K562 (cell line): ENCODE results near the gene PHKA1. TPM values are rescaled to one million over a fixed set of nuclear protein-coding genes. Genes with fewer than 3 reads are reported as not detected.

Experiments used
- ATAC-seq: fragments of 200-7000 bp; cut with Tn5 transposase; 3 replicates; pipeline ENCODE4 v1.9.1; 2020; ENCODE audit warnings: moderate library complexity
- BruUV-seq: library from RNA; stranded (reverse); fragments of 400-500 nt; replicated peaks from 2 replicates; lab custom pipeline; 2021; lab: Mats Ljungman, UMichigan
- CTCF ChIA-PET: fragments of 300-600 bp; formaldehyde crosslinking; extraction: SDS; loops from one replicate; lab custom pipeline; 2021; ENCODE audit warnings: low intra/inter-chr PET ratio; lab: Yijun Ruan, JAX
- POLR2A ChIA-PET: fragments of 300-600, 350-650 bp; sonication (Branson Sonifier 250); formaldehyde crosslinking; extraction: SDS; loops from one replicate; lab custom pipeline; 2021; ENCODE audit warnings: antibody characterized with exemption, inconsistent platforms; lab: Yijun Ruan, JAX
- DNase-seq, 4 experiments: peaks; one replicate each; pipeline versions ENCODE4 v3.0.0 to v3.0.0-alpha.2; 2011 to 2018; ENCODE audit warnings: low spot score in 3 of 4, mixed read lengths in 3 of 4; ENCODE audit errors: extremely low read depth in 1 of 4
- FAIRE-seq: peaks from 2 replicates; lab custom pipeline; 2011; peaks lifted over from hg19 to GRCh38; lab: Jason Lieb, UNC
- H2AFZ ChIP-seq: 2 replicates; pipeline ENCODE4 v1.6.0; 2011; ENCODE audit warnings: low read depth, low read length, control low read depth, inconsistent platforms
- H3K27ac ChIP-seq: fragments of 200-600 bp; 3 replicates; pipeline ENCODE4 v1.8.0; 2011; ENCODE audit warnings: low read depth, mild to moderate bottlenecking, control low read depth, inconsistent platforms, low read length, moderate library complexity, mixed read lengths; ENCODE audit errors: extremely low read depth
- H3K27me3 ChIP-seq, 2 experiments: fragments of 300-600 bp in 1 of 2; 2 replicates in 1 of 2; 3 replicates in 1 of 2; pipeline versions ENCODE4 v1.6.0 to v1.8.0; 2011; ENCODE audit warnings: inconsistent platforms in 2 of 2, low read length in 2 of 2, mild to moderate bottlenecking in 1 of 2, mixed read lengths in 1 of 2, moderate library complexity in 1 of 2; ENCODE audit not compliant: control insufficient read depth in 2 of 2, insufficient read depth in 2 of 2
- H3K36me3 ChIP-seq: fragments of 300-600 bp; 3 replicates; pipeline ENCODE4 v1.8.0; 2011; ENCODE audit warnings: mild to moderate bottlenecking, low read length, inconsistent platforms; ENCODE audit not compliant: control insufficient read depth, insufficient read depth
- H3K4me1 ChIP-seq, 2 experiments: fragments of 200-600 bp in 1 of 2; replicated peaks in 1 of 2; 2 replicates in 1 of 2; 3 replicates in 1 of 2; pipeline versions ENCODE4 v1.5.1 to v1.8.0; 2011; ENCODE audit warnings: inconsistent platforms in 2 of 2, low read length in 2 of 2, mild to moderate bottlenecking in 1 of 2, mixed read lengths in 1 of 2, moderate library complexity in 1 of 2; ENCODE audit not compliant: control insufficient read depth in 2 of 2, insufficient read depth in 2 of 2
- H3K4me2 ChIP-seq: 2 replicates; pipeline ENCODE4 v1.6.1; 2011; ENCODE audit warnings: low read length, control low read depth, inconsistent platforms, mixed read lengths; ENCODE audit not compliant: insufficient read depth
- H3K4me3 ChIP-seq: fragments of 200-600 bp; sonication (generic), shearing (Covaris generic); 2 replicates; pipeline ENCODE4 v1.5.1; 2016; ENCODE audit warnings: control low read depth, inconsistent platforms
- H3K79me2 ChIP-seq: fragments of 200-600 bp; 3 replicates; pipeline ENCODE4 v1.8.0; 2011; ENCODE audit warnings: low read length, inconsistent platforms; ENCODE audit not compliant: control insufficient read depth, insufficient read depth
- H3K9ac ChIP-seq, 2 experiments: 2 replicates each; pipeline versions ENCODE4 v1.6.0 to v1.6.1; 2011; ENCODE audit warnings: low read depth in 2 of 2, low read length in 2 of 2, control low read depth in 1 of 2, inconsistent platforms in 1 of 2, mild to moderate bottlenecking in 1 of 2, mixed read lengths in 1 of 2; ENCODE audit not compliant: insufficient read depth in 1 of 2
- H3K9me1 ChIP-seq: one replicate; pipeline ENCODE4 v1.6.0; 2011; ENCODE audit warnings: inconsistent platforms, mild to moderate bottlenecking, low read length, moderate library complexity; ENCODE audit not compliant: control insufficient read depth, insufficient read depth
- H3K9me3 ChIP-seq: replicated peaks from 2 replicates; pipeline ENCODE4 v1.5.1; 2011; ENCODE audit warnings: low read depth, low read length, inconsistent platforms; ENCODE audit not compliant: control insufficient read depth, insufficient read depth
- H4K20me1 ChIP-seq: replicated peaks from 2 replicates; pipeline ENCODE4 v1.6.1; 2011; ENCODE audit warnings: low read length, inconsistent platforms, mixed read lengths; ENCODE audit not compliant: control insufficient read depth, insufficient read depth
- HMG20A ChIP-seq: fragments of 450-650 bp; formaldehyde crosslinking; conservative IDR thresholded peaks from 2 replicates; pipeline ENCODE4 v1.4.0; 2020; ENCODE audit warnings: mild to moderate bottlenecking, mixed read lengths
- HMGN3 ChIP-seq: IDR thresholded peaks from 2 replicates; pipeline ENCODE4 v1.6.1; 2011; ENCODE audit warnings: borderline replicate concordance, low read depth, mild to moderate bottlenecking, mixed read lengths, low read length; ENCODE audit not compliant: insufficient read length; ENCODE audit errors: extremely low read depth
- SAP30 ChIP-seq: fragments of 200-600 bp; sonication (generic); IDR thresholded peaks from 2 replicates; pipeline ENCODE4 v1.6.1; 2012; ENCODE audit warnings: borderline replicate concordance, low read depth, mild to moderate bottlenecking, moderate library complexity, low read length, control low read depth, inconsistent platforms; ENCODE audit not compliant: insufficient read depth, poor library complexity, severe bottlenecking
- STAT5A ChIP-seq: IDR thresholded peaks from 2 replicates; pipeline ENCODE4 v1.6.1; 2012; ENCODE audit warnings: low read length, inconsistent platforms, borderline replicate concordance
- ZNF717 ChIP-seq: fragments of 250-450 bp; sonication (Bioruptor Pico); IDR thresholded peaks from 2 replicates; pipeline ENCODE4 v1.5.0; 2021
- WGBS: fragments of 100-300 bp; shearing (Covaris generic); methylation state at CpG from one replicate; pipeline ENCODE4 v1.1.6; 2016; ENCODE audit warnings: low coverage, mixed read lengths; ENCODE audit not compliant: insufficient coverage; ENCODE audit errors: missing lambda C conversion rate; 5-methylcytosine and 5-hydroxymethylcytosine counted together
- in situ Hi-C: fragments of 300-500 bp; cut with MboI; formaldehyde crosslinking; loops from 4 replicates; pipeline ENCODE4 v1.15.0; 2018; ENCODE audit warnings: inconsistent platforms, mixed read lengths
- intact Hi-C: fragments of 100-400 bp; cut with micrococcal nuclease; formaldehyde crosslinking; loops from 2 replicates; pipeline ENCODE4 v1.14.2; 2022
- polyA plus RNA-seq, 8 experiments: library from polyadenylated mRNA; depleted of rRNA in 4 of 8; stranded (reverse) in 5 of 8; unstranded in 3 of 8; fragments of >200 nt; fragmentation: Nextera tagmentation in 2 of 8; fragmentation: Illumina TruSeq in 1 of 8; extraction: Ambion mirVana in 2 of 8; extraction: Trizol in 1 of 8; gene quantifications; 2 replicates each; pipeline versions ENCODE4 v1.2.1 to v1.2.3, GENCODE V29; 2011 to 2014; ENCODE audit warnings: inconsistent platforms in 1 of 8, missing spikeins in 1 of 8
- total RNA-seq, 7 experiments: library from RNA; depleted of rRNA in 6 of 7; stranded (reverse); fragments of >200 nt in 6 of 7; fragmentation: Illumina TruSeq in 2 of 7; extraction: Trizol in 2 of 7; gene quantifications; 2 replicates each; pipeline versions ENCODE4 v1.2.1 to v1.2.3, GENCODE V29; 2011 to 2021; ENCODE audit warnings: low replicate concordance in 1 of 7
- TF ChIP-seq, protein P1 (sequence below): fragments of 250-450 bp; sonication (Bioruptor Pico); IDR thresholded peaks from 2 replicates; pipeline ENCODE4 v1.4.0; 2020; ENCODE audit warnings: borderline replicate concordance

Gene PHKA1
- total and polyA plus RNA-seq, 9 of the 15 experiments (the other 6 are each of a cell fraction or from before 2014, with no cell fraction given): 2.4 to 9.6 (median 5.8) TPM

DNA sequence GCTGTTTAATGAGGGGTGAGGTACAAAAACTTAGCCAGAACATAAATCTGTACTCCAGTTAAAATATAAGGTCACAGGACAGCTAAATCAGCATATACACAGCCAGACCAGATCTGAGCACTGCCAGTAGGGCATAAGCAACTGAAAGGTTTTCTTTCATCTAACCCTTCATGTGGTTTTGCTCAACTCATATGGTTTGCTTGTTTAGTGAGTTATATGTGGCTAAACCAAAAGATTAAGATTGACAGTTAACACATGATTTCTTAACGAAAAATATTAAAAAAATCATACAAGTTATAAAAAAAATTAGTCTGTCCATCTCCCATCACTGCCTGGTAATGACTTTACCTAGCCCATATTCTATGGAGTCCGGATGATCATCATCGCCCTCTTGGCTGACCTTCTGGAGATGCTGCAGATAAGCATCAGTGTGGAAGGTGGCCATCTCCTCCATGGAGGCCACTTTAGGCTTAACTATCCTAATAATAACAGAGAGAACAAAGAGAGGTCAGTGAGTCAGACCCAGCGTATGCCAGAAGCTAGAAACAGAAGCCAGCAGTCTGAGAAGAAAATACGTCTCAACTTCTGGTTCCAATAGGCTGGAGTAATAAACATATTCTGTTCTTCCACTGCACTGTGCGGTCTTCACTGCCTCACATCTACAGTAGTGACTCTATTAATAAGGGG, 145.6 kb downstream of the PHKA1 start:
- no peaks in the 10 kb centered on the region for H3K27me3 ChIP-seq
- H3K9me3 ChIP-seq: no peaks in the 10 kb centered on the region
- no peak for FAIRE-seq
- no peaks in the 10 kb centered on the region; a peak in 1 of 5 replicates for H3K4me1 ChIP-seq
- intact Hi-C loops: no loop called here
- H3K4me3 ChIP-seq: no peak overlapping the region
- H3K27ac ChIP-seq: no peak overlapping the region
- CTCF ChIA-PET: no interaction called here
- H3K4me2 ChIP-seq: no peak overlapping the region
- BruUV-seq: no TSS peak
- H3K9ac ChIP-seq: no peak overlapping the region
- no peak for DNase-seq
- no peak for TF ChIP-seq SAP30
- no peak for TF ChIP-seq HMG20A (CRISPR knock-in tag)
- TF ChIP-seq STAT5A: no peak
- TF ChIP-seq ZNF717: no peak
- TF ChIP-seq, protein P1, sequence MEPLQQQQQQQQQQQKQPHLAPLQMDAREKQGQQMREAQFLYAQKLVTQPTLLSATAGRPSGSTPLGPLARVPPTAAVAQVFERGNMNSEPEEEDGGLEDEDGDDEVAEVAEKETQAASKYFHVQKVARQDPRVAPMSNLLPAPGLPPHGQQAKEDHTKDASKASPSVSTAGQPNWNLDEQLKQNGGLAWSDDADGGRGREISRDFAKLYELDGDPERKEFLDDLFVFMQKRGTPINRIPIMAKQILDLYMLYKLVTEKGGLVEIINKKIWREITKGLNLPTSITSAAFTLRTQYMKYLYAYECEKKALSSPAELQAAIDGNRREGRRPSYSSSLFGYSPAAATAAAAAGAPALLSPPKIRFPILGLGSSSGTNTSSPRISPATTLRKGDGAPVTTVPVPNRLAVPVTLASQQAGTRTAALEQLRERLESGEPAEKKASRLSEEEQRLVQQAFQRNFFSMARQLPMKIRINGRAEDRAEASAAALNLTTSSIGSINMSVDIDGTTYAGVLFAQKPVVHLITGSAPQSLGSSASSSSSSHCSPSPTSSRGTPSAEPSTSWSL: no peak
- no peak for TF ChIP-seq HMGN3
- TF ChIP-seq, all 486 proteins: peak for 0
- Histone ChIP-seq H4K20me1 (no peaks in the 10 kb centered on the region), H3K9me1 (no peaks in the 10 kb centered on the region), H3K79me2 (peaks cover 8% of the 10 kb centered on the region), H3K36me3 (peaks cover 43% of the 10 kb centered on the region; the same call in 2 of the 3 replicates), H2AFZ (no peak overlapping the region)
- WGBS: 86% methylated on average over 6 of the region's 6 CpGs
- ATAC-seq: no peak
- in situ Hi-C loops: no loop called here
- POLR2A ChIA-PET: no interaction called here
